GM19324 (cell line): ENCODE measurements around the gene SPHK2.
"Not testable (repeated sequence)": the region's sequence is repeated elsewhere in the genome, so short reads cannot be mapped to it uniquely, and the experiment has no call there.

Source experiments
- ATAC-seq: cut with Tn5 transposase; IDR thresholded peaks from one replicate; pipeline ENCODE4 v1.9.1; 2021; ENCODE audit warnings: mild to moderate bottlenecking, moderate library complexity; ENCODE audit not compliant: unreplicated experiment, low FRiP score

Gene SPHK2, protein sequence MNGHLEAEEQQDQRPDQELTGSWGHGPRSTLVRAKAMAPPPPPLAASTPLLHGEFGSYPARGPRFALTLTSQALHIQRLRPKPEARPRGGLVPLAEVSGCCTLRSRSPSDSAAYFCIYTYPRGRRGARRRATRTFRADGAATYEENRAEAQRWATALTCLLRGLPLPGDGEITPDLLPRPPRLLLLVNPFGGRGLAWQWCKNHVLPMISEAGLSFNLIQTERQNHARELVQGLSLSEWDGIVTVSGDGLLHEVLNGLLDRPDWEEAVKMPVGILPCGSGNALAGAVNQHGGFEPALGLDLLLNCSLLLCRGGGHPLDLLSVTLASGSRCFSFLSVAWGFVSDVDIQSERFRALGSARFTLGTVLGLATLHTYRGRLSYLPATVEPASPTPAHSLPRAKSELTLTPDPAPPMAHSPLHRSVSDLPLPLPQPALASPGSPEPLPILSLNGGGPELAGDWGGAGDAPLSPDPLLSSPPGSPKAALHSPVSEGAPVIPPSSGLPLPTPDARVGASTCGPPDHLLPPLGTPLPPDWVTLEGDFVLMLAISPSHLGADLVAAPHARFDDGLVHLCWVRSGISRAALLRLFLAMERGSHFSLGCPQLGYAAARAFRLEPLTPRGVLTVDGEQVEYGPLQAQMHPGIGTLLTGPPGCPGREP

DNA sequence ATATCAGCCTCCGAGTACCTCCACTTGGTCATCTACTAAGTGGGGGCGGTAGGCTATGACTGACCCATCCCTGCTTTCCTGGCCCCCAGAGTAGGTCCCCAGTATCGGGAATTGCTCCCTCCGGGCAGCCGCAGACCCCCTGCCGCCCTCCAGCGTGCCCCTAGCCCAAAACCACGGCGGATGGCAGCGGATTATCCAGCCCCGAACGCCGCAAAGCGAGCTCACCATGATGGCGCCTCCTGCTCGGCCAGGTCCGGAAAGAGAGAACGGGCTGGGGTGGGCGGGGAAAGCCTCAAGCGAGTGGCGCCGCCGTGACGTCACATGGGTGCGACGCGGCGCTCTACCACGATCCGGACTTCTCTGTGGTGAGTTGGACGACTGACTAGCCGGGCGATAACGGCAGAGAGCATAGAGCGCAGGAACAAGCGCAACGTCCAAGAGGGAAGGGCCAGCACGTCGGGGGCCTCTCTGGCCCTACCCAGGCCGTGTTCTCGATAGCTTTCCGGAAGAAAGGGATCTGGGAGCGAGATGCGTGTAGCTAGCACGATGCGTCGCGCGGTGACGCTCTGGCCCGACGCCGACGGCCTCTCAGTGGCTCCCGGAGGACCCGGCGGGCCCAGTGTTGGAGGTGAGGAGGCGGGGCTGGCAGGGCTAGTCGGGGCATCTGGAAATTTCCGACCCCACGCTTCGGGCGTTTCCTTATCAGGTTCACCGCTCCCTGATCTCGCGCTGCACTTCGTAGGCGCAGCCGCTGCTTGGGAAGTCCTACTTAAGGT, at the start of gene SPHK2, which contains the start of gene RPL18:
Gene SPHK2, plus strand, starts transcription at position 591 of the 776 bp plus-strand sequence. CDS start 1,009 bp downstream, outside the sequence.
Gene RPL18, minus strand, starts transcription at position 263 of the 776 bp plus-strand sequence. Its CDS starts 35 bp downstream, at position 228.
- peak; percentile 90 for ATAC-seq

DNA sequence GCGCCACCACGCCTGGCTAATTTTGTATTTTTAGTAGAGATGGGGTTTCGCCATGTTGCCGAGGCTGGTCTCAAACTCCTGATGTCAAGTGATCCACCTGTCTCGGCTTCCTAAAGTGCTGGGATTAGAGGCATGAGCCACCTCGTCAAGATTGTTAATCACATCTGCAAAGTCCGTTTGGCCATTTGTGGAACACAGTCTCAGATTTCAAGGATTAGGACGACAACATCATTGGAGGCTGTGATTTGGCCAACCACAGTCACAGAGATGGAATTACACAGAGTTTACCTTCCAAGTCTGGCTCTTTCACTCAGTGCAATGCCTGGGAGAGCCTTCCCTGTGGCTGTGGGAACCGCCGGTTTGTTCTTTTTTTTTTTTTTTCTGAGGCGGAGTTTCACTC, 49.5 kb upstream of the SPHK2 start:
- ATAC-seq, result no peak

DNA sequence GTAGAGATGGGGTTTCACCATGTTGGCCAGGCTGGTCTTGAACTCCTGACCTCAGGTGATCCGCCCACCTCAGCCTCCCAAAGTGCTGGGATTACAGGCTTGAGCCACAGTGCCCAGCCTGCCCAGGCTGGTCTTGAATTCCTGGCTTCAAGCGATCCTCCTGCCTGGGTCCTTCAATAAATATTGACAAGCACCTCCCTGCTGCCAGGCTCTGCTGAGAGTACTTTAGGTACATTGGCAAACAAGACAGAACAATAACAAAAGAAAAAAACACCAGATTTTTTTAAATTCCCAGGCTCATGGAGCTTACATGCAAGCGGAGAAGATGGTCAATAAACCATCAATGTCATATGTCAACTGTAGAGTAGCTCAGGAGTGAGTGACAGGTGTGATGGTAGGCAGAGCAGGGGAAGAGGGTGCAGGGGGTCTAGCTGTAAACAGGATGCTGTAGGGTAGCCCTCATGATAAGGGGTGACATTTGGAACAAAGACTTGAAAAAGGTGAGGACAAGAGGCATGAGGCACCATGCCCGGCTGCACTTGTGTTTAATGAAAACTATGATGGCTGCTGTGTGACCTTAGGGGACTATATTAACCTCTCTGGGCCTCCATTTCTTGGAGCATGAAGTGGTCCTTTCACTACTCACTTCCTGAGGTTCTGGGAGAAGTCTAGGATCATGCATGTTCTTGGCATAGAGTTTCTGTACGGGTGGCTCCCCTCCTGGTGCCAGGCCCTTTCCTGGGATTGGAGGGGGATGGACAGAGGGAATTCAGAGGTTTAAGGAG, 47.7 kb upstream of the SPHK2 start:
- ATAC-seq, result no peak

DNA sequence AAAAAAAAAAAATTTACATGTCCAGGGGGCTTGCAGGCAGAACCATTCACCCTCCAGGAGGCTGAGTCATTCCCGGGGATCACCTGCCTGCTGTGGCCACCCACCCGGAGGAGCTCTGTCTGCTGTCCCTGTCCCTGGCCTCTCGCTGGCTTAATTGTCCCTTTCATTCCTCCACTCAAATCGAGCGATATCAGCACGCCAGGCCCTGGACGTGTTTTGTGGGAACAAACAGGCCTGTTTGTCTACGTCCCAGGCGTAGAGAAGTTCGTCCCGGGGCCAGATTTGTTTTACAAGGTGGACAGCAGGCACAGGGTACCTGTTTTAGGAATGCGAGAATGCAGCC, 46.2 kb upstream of the SPHK2 start:
- ATAC-seq, result no peak

DNA sequence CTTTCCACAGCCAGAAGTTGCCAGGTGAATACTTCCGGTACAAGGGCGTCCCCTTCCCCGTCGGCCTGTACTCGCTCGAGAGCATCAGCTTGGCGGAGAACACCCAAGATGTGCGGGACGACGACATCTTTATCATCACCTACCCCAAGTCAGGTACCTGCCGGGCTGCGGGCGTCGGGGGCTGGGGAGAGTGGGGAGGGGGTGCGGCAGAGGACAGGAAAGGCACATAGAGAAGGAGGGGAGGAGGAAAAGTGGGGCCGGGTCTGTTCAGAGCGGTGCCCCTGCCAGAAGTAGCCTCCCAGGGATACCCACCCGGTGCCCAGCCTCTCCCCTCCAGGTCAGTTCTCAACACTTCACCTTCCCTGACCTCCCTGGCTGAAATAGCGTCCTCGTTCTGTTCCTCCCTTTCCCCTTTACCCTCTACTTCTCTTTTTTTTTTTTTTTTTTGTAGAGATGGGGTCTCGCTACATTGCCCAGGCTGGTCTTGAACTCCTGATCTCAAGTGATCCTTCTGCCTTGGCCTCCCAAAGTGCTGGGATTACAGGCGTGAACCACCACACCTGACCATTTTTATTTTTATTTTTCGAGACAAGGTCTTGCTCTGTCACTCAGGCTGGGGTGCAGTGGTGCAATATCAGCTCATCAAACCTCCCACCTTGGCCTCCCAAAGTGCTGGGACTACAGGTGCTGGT, 43.2 kb upstream of the SPHK2 start:
- no peak for ATAC-seq

DNA sequence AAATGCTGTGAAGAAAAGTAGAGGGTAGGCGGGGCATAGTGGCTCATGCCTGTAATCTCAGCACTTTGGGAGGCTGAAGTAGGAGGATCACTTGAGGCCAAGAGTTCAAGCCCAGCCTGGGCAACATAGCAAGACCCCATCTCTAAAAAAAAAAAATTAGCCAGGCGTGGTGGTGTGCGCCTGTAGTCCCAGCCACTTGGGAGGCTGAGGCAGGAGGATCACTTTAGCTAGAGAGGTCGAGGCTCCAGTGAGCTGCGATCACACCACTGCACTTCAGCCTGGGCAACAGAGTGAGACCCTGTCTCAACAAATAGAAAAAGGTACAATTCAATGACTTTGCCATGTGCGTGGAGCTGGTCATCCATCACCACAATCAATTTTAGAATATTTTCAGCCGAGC, 41.4 kb upstream of the SPHK2 start:
- not testable (repeated sequence) for ATAC-seq

DNA sequence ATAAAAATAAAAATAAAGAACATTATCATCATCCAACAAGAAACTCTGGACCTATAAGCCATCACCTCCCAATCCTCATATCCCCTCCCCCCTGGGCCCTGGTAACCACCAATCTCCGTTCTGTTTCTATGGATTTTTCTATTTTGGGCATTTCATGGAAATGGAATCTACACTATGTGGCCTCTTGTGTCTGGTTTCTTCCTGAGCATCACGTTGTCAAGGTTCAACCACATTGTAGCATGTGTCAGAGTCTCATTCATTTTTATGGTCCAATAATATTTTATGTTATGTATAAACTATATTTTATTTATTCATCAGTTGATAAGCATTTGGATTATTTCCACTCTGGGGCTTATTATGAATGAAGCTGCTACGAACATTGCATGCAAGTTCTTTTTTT, 40.4 kb upstream of the SPHK2 start:
- no peak for ATAC-seq

DNA sequence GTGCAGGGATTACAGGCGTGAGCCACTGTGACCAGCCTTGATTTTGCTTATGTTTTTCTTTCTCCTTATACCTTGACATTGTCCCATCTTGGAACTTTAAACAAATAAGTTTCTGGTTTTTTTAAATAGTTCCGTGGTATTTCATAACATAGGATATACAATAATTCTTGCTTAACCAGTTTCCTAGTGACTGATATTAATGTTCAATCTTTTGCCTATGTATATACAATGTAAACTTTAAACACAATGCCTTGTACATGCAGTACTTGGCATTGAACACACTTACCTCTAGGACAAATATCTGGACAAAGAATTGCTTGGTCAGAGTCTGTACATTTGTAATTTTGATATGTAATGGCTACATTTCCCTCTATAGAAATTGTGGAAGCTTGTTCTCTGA, 37.1 kb upstream of the SPHK2 start:
- ATAC-seq, result no peak

DNA sequence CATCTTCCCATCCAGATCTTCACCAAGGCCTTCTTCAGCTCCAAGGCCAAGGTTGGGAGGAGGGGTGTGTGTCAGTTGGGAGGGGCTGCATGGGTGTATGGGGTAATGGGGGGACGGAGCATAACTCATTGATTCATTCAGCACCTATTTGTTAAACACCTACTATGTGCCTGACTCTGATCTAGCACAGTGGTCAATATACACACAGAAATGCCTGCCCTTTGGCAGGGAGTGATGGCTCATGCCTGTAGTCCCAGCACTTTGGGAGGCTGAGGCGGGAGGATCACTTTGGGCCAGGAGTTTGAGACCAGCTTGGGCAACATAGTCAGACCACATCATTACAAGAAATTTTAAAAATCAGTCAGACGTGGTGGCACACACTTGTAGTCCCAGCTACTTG, 31.9 kb upstream of the SPHK2 start:
- no peak for ATAC-seq

DNA sequence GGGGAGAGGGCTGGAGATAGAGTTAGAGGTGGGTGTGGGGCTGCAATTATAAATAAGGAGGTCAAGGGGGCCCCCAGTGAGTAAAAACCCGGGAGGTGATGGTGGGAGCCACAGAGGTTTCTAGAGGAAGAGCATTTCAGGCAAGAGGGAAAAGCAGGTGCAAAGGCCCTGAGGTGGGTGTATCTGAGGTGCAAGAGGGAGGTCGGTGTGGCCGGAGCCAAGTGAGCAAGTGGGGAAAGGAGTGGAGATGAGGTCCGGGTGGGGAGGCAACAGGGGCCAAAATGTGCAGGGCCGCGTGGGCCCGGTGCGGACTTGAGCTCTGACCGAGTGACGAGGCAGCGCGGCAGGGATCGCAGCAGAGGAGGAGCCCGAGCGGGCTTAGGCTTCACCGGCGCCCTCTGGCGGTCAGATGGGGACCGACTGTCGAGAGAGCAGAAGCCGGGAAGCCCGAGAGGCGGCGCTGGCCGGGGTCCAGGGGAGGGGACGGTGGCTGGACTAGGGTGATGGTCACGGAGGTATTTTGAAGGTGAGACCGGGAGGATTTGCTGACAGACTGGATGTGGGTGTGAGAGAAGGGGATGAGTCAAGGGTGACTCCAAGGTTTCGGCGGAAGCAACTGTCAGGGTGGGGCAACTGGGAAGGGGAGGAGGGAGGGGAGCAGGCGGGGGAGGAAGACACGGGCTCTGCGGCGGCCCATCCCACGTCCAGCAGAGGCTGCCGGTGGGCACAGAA, 30.5 kb upstream of the SPHK2 start:
- no peak for ATAC-seq

DNA sequence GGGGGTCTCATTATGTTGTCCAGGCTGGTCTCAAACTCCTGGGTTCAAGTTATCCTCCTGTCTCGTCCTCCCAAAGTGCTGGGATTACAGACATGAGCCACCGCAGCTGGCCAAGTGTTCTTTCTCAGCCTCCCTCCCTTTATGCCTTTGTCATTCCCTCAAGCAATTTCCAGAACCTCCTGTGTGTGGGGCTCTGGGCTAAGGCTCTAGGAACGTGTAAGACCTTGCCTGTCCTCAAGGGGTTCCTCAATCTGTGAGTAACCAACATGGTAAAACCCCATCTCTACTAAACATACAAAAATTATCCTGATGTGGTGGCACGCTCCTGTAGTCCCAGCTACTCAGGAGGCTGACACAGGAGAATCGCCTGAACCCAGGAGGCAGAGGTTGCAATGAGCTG, 28.3 kb upstream of the SPHK2 start:
- no peak for ATAC-seq

DNA sequence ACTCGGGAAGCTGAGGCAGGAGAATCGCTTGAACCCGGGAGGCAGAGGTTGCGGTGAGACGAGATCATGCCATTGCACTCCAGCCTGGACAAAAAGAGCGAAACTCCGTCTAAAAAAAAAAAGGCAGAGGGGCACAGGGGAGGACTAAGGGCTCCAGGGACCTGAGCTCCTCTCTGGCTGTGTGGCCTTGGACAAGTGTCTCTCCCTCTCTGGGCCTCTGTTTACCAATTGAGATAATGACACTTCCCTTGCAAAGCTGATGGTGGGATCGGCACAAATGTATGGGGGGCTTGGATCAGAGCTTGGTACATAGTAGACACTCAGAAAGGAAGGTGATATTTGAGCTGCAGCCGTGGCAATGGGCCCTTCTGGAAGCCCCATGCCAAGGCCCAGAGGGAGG, 24.1 kb upstream of the SPHK2 start:
- no peak for ATAC-seq

DNA sequence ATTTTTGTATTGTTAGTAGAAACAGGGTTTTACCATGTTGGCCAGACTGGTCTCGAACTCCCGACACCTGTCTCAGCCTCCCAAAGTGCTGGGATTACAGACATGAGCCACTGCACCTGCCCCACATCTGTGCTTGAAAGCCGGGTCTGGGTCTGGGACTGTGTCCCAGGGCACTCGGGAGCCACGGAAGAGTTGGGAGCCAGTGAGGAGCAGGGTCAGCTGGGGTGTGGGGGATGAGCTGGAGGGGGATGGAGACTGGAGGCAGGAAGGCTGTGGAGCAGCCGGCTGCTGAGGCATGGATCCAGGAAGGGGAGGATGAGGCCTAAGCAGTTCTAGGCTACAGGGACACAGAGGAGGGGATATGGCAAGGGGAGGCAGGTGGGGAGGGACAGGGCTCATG, 23.5 kb upstream of the SPHK2 start:
- ATAC-seq, result no peak

DNA sequence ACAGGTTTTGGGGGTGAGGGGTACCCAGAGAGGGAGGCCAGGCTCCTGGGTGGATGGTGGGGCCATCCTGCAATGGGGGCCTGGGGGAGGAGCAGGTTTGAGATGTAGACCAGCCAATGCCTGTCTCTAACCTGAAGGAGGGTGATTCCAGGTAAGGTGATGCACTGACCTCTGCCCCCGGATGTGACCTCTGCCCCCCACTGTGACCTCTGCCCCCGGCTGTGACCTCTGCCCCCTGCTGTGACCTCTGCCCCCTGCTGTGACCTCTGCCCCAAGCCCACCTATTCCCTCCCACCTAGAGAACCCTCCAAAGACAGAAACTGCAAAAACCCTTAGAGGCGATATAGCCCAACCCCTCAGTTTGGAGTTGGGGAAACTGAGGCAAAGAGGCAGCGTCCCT, 23.1 kb upstream of the SPHK2 start:
- ATAC-seq, result no peak

DNA sequence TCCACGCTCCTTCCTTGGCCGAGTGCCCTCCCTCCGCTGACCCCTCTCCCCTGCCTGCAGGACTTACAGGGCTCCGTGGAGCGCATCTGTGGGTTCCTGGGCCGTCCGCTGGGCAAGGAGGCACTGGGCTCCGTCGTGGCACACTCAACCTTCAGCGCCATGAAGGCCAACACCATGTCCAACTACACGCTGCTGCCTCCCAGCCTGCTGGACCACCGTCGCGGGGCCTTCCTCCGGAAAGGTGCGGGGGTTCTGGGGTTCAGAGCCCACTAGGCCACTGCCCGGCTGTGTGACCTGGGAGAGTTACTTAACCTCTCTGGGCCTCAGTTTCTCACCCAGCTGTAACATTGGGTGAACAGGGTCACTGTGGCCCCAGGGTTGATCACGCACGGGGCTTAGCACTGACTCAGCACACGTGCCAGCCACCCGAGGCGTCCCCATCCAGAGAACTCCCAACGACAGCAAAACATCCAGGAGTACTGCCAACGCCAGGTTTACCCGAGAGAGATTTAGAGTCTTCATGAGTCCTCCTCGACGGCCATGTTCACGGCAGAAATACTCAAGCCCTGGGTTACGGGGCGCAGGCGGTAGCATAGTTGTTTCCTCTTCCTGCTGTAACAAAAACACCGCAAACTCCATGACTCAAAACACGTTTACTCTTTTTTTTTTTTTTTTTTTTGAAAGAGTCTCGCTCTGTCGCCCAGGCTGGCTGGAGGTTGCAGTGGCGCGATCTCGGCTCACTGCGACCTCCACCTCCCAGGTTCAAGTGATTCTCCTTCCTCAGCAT, 22.4 kb upstream of the SPHK2 start:
- ATAC-seq, result no peak

DNA sequence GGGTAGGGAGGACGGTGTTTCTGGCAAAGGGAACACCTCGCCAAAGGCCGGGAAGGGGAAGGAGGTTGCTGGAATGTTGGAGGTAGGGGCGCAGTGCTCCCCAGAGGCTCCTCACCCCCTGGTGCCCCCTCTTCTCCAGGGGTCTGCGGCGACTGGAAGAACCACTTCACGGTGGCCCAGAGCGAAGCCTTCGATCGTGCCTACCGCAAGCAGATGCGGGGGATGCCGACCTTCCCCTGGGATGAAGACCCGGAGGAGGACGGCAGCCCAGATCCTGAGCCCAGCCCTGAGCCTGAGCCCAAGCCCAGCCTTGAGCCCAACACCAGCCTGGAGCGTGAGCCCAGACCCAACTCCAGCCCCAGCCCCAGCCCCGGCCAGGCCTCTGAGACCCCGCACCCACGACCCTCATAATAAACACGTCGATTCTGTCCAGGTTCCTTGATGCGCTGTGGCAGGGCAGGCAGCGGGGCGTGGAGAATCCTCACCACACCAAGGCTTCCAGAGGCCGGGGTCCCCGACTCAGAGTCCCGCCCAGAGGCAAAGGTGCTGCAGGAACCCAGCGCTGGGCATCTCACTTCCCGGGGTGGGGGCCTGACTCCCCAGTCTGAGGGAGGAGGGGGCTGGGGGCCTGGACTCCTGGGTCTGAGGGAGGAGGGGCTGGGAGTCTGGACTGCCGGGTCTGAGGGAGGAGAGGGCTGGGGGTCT, 20.2 kb upstream of the SPHK2 start:
- no peak for ATAC-seq

DNA sequence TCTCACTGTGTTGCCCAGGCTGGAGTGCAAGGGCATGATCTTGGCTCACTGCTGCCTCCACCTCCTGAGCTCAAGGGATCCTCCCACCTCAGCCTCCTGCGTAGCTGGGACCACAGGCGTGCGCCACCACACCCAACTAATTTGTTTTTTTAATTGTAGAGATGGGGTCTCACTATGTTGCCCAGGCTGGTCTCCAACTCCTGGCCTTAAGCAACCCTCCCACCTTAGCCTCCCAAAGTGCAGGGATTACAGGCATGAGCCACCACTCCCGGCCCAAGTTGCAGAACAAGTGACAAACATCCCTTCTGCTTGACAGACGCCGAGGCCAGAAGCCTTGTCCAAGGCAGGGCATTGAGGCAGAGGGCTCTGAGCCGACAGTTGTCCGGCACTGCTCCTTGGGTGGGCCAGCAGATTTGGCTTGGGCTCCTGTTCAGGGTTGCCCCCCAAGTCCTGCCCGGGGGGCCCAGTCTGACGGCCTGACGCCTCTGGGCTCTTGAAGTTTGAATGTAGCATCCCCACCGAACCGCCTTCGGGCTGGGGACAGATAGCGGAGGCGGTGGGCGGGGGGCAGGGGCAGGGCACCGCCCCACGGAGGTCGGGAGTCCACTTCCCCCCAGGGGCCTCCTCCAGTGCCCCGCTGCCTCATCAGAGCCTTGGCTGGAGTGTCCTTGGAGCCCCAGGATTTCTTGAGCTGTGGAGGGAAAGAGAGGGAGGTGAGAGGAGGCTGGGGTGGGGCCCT, 18.5 kb upstream of the SPHK2 start:
- ATAC-seq, result no peak
